ENCODE data around the gene CLDN17.

GRCh38 chr21:30138483-30138882, 28.1 kb downstream of the CLDN17 start:
- TF ChIP-seq, protein P1, sequence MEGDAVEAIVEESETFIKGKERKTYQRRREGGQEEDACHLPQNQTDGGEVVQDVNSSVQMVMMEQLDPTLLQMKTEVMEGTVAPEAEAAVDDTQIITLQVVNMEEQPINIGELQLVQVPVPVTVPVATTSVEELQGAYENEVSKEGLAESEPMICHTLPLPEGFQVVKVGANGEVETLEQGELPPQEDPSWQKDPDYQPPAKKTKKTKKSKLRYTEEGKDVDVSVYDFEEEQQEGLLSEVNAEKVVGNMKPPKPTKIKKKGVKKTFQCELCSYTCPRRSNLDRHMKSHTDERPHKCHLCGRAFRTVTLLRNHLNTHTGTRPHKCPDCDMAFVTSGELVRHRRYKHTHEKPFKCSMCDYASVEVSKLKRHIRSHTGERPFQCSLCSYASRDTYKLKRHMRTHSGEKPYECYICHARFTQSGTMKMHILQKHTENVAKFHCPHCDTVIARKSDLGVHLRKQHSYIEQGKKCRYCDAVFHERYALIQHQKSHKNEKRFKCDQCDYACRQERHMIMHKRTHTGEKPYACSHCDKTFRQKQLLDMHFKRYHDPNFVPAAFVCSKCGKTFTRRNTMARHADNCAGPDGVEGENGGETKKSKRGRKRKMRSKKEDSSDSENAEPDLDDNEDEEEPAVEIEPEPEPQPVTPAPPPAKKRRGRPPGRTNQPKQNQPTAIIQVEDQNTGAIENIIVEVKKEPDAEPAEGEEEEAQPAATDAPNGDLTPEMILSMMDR (IDR thresholded peaks at IDR 0.05): no peak
- TF ChIP-seq POLR2A (IDR thresholded peaks at IDR 0.05) (no peak), POLR2AphosphoS5 (IDR thresholded peaks at IDR 0.05; ENCODE audit: insufficient read depth in 1 of 2, low read depth in 1 of 2) (no peak)

All from vagina (tissue), 2 donors.